NCI-H1930 (cell line): Measurements from ENCODE around the gene CHD5.

ENCODE experiments used
- DNase-seq, 2 experiments: peaks; one replicate each; lab custom pipeline; 2025; lab: John Stamatoyannopoulos, UW

The CHD5 gene

GRCh38 chr1:6154525-6155319, 25.4 kb downstream of the CHD5 start:
- DNase-seq, result no peak

GRCh38 chr1:6152882-6153281, 27.2 kb downstream of the CHD5 start:
- no peak for DNase-seq

DNA sequence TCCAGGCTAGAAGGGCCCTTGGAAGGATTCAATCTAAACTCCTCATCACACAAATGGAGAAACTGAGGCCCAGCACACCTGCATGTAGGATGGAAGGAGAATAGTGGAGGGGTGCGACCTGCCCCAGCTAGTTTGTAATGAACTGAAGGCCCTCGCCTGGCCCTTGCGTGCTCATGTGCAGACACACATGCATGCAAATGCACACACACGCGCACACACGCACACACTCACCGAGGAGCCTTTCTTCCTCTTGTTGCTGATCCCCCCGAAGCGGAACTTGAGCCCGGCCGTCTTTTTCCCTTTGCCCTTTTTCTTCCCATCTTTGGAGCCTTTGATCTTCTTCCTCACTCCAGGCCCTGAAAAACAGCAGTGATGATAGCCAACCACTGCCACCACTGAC, 27.9 kb downstream of the CHD5 start:
- no peak for DNase-seq

DNA sequence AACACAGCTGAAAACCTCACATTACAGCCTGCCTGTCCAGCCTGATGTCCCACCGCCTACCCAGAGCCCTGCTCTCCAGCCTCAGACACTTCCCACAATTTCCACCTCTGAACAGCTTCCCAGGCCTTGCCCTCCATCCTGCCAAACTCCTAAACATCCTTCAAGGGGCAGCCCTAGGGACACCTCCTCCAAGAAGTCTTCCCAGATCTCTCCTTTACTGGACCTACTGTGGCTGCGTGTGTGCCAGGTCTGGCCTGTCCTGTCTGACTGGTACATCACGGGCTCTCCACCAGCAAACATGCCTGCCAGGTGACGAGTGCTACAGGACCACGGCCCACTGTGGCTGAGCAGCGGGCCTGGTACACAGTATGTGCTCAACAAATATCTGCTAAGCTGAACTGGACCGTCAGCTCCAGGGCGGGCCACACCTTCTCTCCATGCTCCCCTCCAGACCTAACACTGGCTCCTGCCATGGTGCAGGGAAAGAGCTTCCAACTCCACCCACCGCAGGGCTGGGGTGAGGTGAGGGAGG, 28.8 kb downstream of the CHD5 start:
- no peak for DNase-seq

GRCh38 chr1:6150006-6150938, 29.8 kb downstream of the CHD5 start:
- DNase-seq, result no peak

DNA sequence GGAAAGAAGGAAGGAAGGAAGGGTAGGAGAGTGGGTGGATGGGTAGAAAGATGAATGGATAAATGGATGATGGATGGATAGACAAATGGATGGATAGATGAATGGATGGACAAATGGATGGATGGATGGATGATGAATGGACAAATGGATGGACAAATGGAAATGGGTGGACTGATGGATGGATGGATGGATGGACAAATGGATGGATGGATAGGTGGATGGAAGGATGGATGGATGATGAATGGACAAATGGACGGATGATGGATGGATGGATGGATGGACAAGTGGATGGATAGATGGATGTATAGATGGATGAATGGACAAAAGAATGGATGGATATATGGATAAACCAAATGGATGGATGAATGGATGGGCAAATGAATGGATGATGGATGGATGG, 30.5 kb downstream of the CHD5 start:
- no peak for DNase-seq

DNA sequence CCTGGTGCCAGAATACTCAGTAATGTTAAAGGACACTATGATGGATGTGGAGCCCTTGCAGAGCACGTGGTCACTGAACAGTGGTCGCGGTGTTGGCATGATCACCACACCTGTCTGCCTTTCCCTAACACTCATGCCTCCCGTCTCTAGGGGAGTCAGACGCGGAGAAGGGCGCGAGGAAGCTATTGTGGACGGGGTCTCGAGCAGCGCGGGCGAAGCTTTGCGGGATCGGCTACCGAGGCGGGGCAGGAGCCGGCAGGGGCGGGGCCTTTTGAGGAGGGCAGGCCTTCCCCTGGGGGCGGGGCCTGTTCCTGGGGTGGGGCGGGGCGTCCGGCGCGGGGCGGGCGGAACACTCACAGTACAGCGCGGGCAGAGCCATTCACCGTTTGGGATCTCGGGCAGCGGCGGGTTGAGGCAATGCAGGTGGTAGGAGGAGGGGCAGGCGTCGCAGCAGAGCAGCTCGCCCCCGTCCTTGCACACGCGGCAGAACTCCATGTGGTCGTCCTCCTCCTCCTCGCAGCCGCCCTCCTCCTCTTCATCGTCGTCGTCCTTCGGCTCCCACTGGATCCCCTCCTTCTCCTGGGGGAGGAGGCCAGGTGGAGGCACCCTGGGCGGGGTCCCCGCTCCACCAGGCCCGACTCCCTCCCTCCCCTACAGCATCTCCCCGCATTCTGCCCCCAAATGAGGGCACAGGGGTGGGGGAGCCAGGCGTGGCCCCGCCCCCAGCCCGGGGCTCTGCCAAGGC, 31.5 kb downstream of the CHD5 start:
- no peak for DNase-seq

DNA sequence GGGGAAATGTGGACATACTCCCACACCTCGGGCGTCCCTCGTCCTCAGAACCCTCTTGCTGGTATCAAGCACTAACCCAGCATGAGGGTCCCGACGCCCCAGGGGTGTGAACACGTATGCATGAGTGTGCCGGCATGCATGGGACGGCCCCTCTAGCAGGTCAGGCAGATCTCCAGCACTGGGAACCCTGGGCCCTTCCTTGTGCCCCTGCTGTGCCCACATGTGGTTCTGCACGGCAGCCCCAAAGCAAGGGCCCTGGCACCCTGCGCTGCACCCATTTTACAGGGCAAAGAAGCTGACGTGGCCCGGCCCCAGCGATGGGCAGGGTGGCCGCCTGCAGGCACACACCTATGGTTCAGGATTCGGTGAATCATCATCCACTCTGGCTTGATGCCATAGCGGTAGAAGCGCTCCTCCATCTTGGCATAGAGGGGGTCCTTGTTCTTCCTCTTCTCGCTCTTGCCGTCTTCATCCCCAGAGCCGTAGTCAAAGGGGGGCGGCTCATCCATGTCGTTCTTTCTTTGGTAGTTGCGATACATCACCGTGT, 34.2 kb downstream of the CHD5 start:
- no peak for DNase-seq

DNA sequence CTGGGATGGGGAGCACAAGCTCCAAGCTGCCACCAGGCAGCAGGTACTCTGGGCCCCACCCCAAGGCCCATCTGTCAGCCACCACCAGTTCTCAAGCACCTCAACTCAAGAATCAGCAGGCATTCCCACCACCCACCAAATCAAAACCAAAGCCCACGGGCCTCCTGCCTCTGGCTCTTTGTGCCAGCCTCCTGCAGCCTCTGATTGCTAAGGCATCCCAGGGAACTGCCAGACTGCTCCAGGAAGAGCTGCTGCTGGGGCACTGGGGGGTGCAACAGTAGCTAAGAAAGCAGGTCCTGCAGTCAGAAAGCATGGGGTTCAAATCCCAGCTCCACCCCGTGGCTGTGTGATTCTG, 34.7 kb downstream of the CHD5 start:
- DNase-seq, result no peak

GRCh38 chr1:6144647-6145395, 35.3 kb downstream of the CHD5 start:
- no peak for DNase-seq

DNA sequence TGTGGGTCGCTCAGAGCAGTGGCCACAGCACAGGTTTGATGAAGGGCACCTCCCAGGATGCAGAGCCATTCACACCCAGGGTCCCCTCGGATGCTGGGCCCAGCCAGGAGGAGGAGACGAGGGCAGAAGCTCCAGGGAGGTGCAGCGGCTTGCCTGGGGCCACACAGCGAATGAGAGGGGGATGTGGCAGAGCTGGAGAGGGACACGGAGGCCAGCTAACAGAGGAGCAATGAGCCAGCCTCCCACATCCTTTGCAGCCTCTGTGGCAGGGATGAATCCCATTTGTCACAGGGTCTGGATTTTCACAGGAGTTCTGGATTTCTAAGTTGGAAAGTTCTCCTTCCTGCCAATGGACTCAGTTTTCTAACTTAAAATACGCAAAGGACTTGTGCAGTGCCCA, 35.9 kb downstream of the CHD5 start:
- no peak for DNase-seq

- DNase-seq, result no peak
Observed at GRCh38 chr1:6143395-6143794, 36.7 kb downstream of the CHD5 start.

DNA sequence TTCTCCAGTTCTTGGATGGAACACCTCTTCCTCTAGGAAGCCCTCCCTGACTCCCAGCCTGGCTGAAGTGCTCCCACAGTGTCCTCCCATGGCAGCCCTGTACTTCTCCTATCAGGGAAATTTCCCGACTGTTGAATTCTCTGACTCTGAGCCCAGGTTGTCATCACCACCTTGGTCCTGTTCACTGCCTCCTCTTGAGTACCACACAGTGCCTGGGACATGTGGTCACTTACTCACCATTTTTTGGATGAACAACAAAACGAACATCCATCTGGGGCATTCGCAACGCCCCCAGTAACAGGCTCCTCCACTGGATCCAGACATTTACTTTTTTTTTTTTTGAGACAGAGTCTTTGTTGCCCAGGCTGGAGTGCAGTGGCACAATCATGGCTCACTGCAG, 37.4 kb downstream of the CHD5 start:
- DNase-seq, result no peak

- no peak for DNase-seq
Observed at GRCh38 chr1:6142036-6142621, 38.0 kb downstream of the CHD5 start.

GRCh38 chr1:6141592-6141991, 38.5 kb downstream of the CHD5 start:
- DNase-seq, result no peak

DNA sequence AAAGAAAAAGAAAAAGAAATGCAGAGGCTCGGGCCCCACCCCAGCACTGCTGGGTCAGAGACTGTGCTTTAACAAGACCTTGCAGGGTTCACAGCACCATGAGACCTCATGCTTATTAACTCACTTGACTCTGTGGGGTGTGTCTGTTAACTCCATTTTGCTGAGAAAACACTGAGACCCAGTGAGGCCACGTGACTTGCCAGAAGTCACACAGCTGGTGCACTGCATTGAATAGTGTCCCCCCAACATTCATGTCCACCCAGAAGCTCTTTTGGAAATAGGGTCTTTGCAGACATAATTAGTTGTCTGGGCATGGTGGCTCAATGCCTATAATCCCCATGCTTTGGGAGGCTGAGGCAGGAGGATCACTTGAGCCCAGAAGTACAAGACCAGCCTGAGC, 39.7 kb downstream of the CHD5 start:
- no peak for DNase-seq

DNA sequence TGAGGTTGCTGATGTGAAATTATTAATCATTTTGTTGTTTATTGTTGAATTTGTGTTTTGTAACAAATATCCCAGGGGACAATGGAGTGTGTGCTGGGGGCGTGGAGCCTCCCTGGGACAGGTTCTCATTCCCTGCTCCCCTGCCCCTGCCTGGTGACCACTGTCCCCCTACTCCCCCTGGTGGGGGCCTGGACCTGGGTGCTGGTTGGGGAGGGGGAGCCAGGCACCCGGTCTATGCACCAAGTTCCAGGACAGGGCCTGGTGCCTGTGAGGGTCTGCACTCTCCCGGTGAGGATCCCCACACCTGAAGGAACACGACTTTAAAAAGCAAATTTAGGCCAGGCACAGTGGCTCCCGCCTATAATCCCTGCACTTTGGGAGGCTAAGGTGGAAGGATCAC, 42.4 kb downstream of the CHD5 start:
- no peak for DNase-seq

GRCh38 chr1:6136516-6137220, 43.5 kb downstream of the CHD5 start:
- DNase-seq, result no peak

DNA sequence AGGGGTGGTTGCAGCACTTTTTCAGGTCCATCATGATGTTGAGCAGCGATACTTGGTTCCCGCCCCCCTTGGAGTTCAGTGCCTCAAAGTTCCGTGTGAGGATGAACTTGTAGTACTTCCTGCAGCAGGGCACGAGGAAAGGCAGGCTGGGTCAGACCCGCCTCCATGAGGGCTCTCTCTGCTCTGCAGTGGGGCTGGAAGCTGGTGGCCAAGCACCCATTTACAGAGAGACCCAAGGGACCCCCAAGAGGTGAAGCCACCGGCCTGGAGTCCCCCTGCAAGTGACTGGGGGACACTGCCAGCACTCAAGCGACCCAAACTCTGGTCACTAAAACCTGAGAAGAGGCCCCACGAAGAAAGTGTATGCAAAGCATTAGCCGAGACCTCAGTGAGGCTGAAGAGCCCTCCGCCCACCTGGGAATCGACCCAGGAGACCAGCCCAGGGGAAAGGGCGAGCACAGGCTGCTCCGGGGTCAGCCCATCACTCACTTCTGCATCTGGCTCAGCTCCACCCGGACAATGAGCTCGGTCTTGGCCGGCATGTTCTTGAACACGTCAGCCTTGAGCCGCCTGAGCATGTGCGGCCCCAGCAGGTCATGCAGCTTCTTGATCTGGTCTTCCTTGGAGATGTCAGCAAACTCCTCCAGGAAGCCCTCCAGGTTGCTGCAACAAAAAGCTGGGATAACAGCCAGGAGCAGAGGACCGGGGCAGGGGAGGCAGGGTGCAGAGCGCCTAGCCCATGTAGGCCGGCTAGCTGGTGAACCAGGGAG, 45.2 kb downstream of the CHD5 start:
- DNase-seq, result no peak

- DNase-seq, result no peak
Observed at GRCh38 chr1:6134206-6134605, 45.9 kb downstream of the CHD5 start.
